ENCODE data around the gene PODNL1.

GRCh38 chr19:13888281-13888680 is 49.9 kb downstream of the PODNL1 start:
- peak in 3 of 6 experiments; percentile 10 to 28 (median 17) for TF ChIP-seq CTCF (IDR thresholded peaks at IDR 0.05)
- no peak for TF ChIP-seq POLR2A (IDR thresholded peaks at IDR 0.05)

Measured in Peyer's patch (tissue), 4 donors.